Hepatocyte (in vitro differentiated cells): ENCODE data around the gene RDH5. TPM values are rescaled to one million over a fixed set of nuclear protein-coding genes. Genes with fewer than 3 reads are reported as not detected.
A peak's percentile ranks its signal among the peaks of the same experiment; 100 is the strongest.

Experiments
- DNase-seq: peaks from one replicate; pipeline ENCODE4 v3.0.0-alpha.2; 2016; ENCODE audit warnings: low spot score
- H2AFZ ChIP-seq: fragments of 200-600 bp; sonication (generic); 2 replicates; pipeline ENCODE4 v1.6.0; 2016; ENCODE audit warnings: antibody characterized with exemption, mild to moderate bottlenecking
- H3K27ac ChIP-seq: fragments of 200-600 bp; sonication (generic); 2 replicates; pipeline ENCODE4 v1.5.1; 2016; ENCODE audit warnings: mild to moderate bottlenecking
- H3K27me3 ChIP-seq: fragments of 200-600 bp; sonication (generic); 2 replicates; pipeline ENCODE4 v1.6.1; 2016
- H3K36me3 ChIP-seq: fragments of 200-600 bp; sonication (generic); replicated peaks from 2 replicates; pipeline ENCODE4 v1.5.1; 2016; ENCODE audit warnings: low read depth; ENCODE audit not compliant: insufficient read depth
- H3K4me1 ChIP-seq: fragments of 200-600 bp; sonication (generic); 2 replicates; pipeline ENCODE4 v1.5.1; 2016; ENCODE audit warnings: mild to moderate bottlenecking, moderate library complexity; ENCODE audit not compliant: insufficient read depth
- H3K4me2 ChIP-seq: fragments of 200-600 bp; sonication (generic); 2 replicates; pipeline ENCODE4 v1.6.0; 2016
- H3K4me3 ChIP-seq: fragments of 200-600 bp; sonication (generic); 2 replicates; pipeline ENCODE4 v1.5.1; 2016; ENCODE audit warnings: mild to moderate bottlenecking
- H3K79me2 ChIP-seq: fragments of 200-600 bp; sonication (generic); 2 replicates; pipeline ENCODE4 v1.6.0; 2017; ENCODE audit warnings: mild to moderate bottlenecking
- H3K9me2 ChIP-seq: fragments of 200-600 bp; sonication (generic); replicated peaks from 2 replicates; pipeline ENCODE4 v1.6.0; 2017; ENCODE audit warnings: mild to moderate bottlenecking; ENCODE audit not compliant: insufficient read depth
- H3K9me3 ChIP-seq: fragments of 200-600 bp; sonication (generic); 2 replicates; pipeline ENCODE4 v1.5.1; 2016; ENCODE audit warnings: low read depth, mild to moderate bottlenecking
- H4K20me1 ChIP-seq: fragments of 200-600 bp; sonication (generic); 2 replicates; pipeline ENCODE4 v1.6.0; 2016; ENCODE audit warnings: mild to moderate bottlenecking; ENCODE audit not compliant: insufficient read depth, poor library complexity, severe bottlenecking
- EZH2 ChIP-seq: fragments of 200-600 bp; sonication (generic); IDR thresholded peaks from 2 replicates; pipeline ENCODE4 v1.6.1; 2016; ENCODE audit warnings: antibody characterized with exemption, mild to moderate bottlenecking, borderline replicate concordance
- EZH2phosphoT487 ChIP-seq: fragments of 200-600 bp; sonication (generic); IDR thresholded peaks from one replicate; pipeline ENCODE4 v1.6.1; 2018; ENCODE audit warnings: antibody characterized with exemption, mild to moderate bottlenecking, low read depth, moderate library complexity; ENCODE audit not compliant: unreplicated experiment, severe bottlenecking
- WGBS: methylation state at CpG from one replicate; pipeline ENCODE4 v1.1.6; 2016; ENCODE audit warnings: low lambda C conversion rate; ENCODE audit errors: missing lambda C conversion rate; 5-methylcytosine and 5-hydroxymethylcytosine counted together
- polyA plus RNA-seq: library from polyadenylated mRNA; unstranded; fragments of >200 nt; fragmentation: Nextera tagmentation; extraction: Ambion mirVana; gene quantifications from 2 replicates; pipeline ENCODE4 v1.2.1, GENCODE V29; 2016
- total RNA-seq: library from RNA; depleted of rRNA; stranded (reverse); fragments of >200 nt; gene quantifications from 2 replicates; pipeline ENCODE4 v1.2.3, GENCODE V29; 2014
- TF ChIP-seq, protein P1 (sequence below): fragments of 200-600 bp; sonication (generic); IDR thresholded peaks from 2 replicates; pipeline ENCODE4 v1.5.1; 2016; ENCODE audit warnings: antibody characterized with exemption, mild to moderate bottlenecking; ENCODE audit not compliant: poor library complexity

Gene RDH5
- total and polyA plus RNA-seq, 2 experiments from 2014 or later: 36.2 to 43.7 TPM

GRCh38 chr12:55676707-55677106 lies 43.5 kb upstream of the RDH5 start:
- Histone ChIP-seq H3K79me2 (no peaks in the 10 kb centered on the region), H3K9me3 (no peaks in the 10 kb centered on the region), H3K27ac (no peak overlapping the region), H4K20me1 (no peaks in the 10 kb centered on the region), H3K27me3 (no peaks in the 10 kb centered on the region), H2AFZ (no peak overlapping the region), H3K36me3 (no peaks in the 10 kb centered on the region), H3K4me1 (peaks cover under 1% of the 10 kb centered on the region), H3K9me2 (no peaks in the 10 kb centered on the region), H3K4me3 (no peak overlapping the region), H3K4me2 (no peak overlapping the region)
- TF ChIP-seq, protein P1, sequence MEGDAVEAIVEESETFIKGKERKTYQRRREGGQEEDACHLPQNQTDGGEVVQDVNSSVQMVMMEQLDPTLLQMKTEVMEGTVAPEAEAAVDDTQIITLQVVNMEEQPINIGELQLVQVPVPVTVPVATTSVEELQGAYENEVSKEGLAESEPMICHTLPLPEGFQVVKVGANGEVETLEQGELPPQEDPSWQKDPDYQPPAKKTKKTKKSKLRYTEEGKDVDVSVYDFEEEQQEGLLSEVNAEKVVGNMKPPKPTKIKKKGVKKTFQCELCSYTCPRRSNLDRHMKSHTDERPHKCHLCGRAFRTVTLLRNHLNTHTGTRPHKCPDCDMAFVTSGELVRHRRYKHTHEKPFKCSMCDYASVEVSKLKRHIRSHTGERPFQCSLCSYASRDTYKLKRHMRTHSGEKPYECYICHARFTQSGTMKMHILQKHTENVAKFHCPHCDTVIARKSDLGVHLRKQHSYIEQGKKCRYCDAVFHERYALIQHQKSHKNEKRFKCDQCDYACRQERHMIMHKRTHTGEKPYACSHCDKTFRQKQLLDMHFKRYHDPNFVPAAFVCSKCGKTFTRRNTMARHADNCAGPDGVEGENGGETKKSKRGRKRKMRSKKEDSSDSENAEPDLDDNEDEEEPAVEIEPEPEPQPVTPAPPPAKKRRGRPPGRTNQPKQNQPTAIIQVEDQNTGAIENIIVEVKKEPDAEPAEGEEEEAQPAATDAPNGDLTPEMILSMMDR: no peak
- TF ChIP-seq EZH2 (no peak), EZH2phosphoT487 (no peak)
- 88% methylated on average over 6 of the region's 6 CpGs for WGBS
- no peak for DNase-seq

- Histone ChIP-seq H3K27me3 (no peaks in the 10 kb centered on the region), H3K4me1 (no peaks in the 10 kb centered on the region), H3K79me2 (peaks cover 12% of the 10 kb centered on the region), H3K4me3 (no peak overlapping the region), H3K9me3 (no peaks in the 10 kb centered on the region), H3K27ac (no peak overlapping the region), H3K4me2 (no peak overlapping the region), H3K36me3 (no peaks in the 10 kb centered on the region), H3K9me2 (no peaks in the 10 kb centered on the region), H4K20me1 (no peaks in the 10 kb centered on the region), H2AFZ (no peak overlapping the region)
- WGBS: 94% methylated on average over 5 of the region's 5 CpGs
- TF ChIP-seq EZH2phosphoT487: no peak
- TF ChIP-seq, protein P1: no peak
- no peak for TF ChIP-seq EZH2
- DNase-seq: no peak
These were observed 40.5 kb upstream of the RDH5 start for GRCh38 chr12:55679691-55680090.

DNA sequence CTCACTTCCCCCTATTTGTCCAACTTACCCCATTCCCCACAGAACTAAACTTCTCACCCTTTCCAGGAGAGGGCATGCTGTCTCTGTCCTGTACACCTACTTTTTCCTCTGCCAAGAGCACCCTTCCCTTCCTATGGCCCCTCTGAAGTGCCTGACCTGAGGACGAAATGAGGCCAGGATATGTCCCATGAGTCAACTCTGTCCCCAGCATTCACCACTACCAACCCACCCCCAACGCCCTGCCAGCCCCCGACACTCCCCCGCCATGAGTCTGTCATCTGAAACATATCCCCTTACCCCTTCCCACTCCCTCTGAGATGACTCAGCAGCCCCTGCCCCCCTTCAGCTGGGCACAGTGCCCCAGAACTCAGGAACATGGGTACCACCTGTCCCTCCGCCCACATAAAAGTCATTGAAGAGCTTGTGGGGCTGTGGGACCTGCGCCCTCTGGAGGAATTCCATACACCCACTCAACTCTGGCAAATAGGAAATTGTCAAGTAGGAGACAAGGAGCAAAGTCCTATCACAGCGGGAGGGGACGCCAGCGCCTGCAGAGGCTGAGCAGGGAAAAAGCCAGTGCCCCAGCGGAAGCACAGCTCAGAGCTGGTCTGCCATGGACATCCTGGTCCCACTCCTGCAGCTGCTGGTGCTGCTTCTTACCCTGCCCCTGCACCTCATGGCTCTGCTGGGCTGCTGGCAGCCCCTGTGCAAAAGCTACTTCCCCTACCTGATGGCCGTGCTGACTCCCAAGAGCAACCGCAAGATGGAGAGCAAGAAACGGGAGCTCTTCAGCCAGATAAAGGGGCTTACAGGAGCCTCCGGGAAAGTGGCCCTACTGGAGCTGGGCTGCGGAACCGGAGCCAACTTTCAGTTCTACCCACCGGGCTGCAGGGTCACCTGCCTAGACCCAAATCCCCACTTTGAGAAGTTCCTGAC lies 38.8 kb upstream of the RDH5 start:
- peak overlapping the region; percentile 50 for H2AFZ ChIP-seq

More for the DNA sequence above, 38.8 kb upstream of the RDH5 start:
- Histone ChIP-seq H3K4me1 (no peaks in the 10 kb centered on the region), H3K4me3 (peak overlapping the region; percentile 26), H3K79me2 (peaks cover 12% of the 10 kb centered on the region), H4K20me1 (no peaks in the 10 kb centered on the region), H3K9me3 (no peaks in the 10 kb centered on the region), H3K9me2 (no peaks in the 10 kb centered on the region), H3K27ac (peak overlapping the region; percentile 79), H3K36me3 (no peaks in the 10 kb centered on the region), H3K27me3 (no peaks in the 10 kb centered on the region), H3K4me2 (peak overlapping the region; percentile 77)
- 19% methylated on average over 13 of the region's 17 CpGs for WGBS
- peak; percentile 89 for DNase-seq
- no peak for TF ChIP-seq EZH2
- TF ChIP-seq, protein P1: peak; percentile 49
